Lung (tissue), 12 donors: ENCODE results near the gene CA7. TPM values are rescaled to one million over a fixed set of nuclear protein-coding genes. Genes with fewer than 3 reads are reported as not detected.
A peak's percentile ranks its signal among the peaks of the same experiment; 100 is the strongest.

Experiments used
- ATAC-seq: fragments of 200-7000 bp; cut with Tn5 transposase; one replicate; pipeline ENCODE4 v1.9.1; 2020; ENCODE audit warnings: moderate number of reproducible peaks; ENCODE audit not compliant: insufficient read depth, low FRiP score
- DNase-seq, 3 donors: peaks; one replicate each; pipeline ENCODE4 v3.0.0-alpha.2; 2013 to 2017
- H3K27ac ChIP-seq, 2 donors: one replicate each; pipeline ENCODE4 v1.5.1; 2013; ENCODE audit warnings: mild to moderate bottlenecking in 2 of 2, moderate library complexity in 2 of 2, control low read depth in 1 of 2, inconsistent platforms in 1 of 2, low read depth in 1 of 2, low read length in 1 of 2
- H3K27me3 ChIP-seq, 3 donors: one replicate each; pipeline ENCODE4 v1.5.1; 2013; ENCODE audit warnings: low read length in 2 of 3; ENCODE audit not compliant: control insufficient read depth in 3 of 3, insufficient read depth in 3 of 3
- H3K36me3 ChIP-seq, 4 donors: one replicate each; pipeline ENCODE4 v1.5.1; 2013; ENCODE audit warnings: low read length in 4 of 4, mild to moderate bottlenecking in 1 of 4, moderate library complexity in 1 of 4; ENCODE audit not compliant: control insufficient read depth in 4 of 4, insufficient read depth in 4 of 4
- H3K4me1 ChIP-seq, 5 donors: one replicate each; pipeline ENCODE4 v1.5.1; 2013; ENCODE audit warnings: low read length in 5 of 5, mild to moderate bottlenecking in 2 of 5, moderate library complexity in 1 of 5; ENCODE audit not compliant: control insufficient read depth in 5 of 5, insufficient read depth in 5 of 5
- H3K4me3 ChIP-seq: one replicate; pipeline ENCODE4 v1.5.1; 2013; ENCODE audit warnings: mild to moderate bottlenecking, control low read depth, moderate library complexity
- H3K9ac ChIP-seq, 2 donors: one replicate each; pipeline ENCODE4 v1.5.1; 2013; ENCODE audit warnings: low read length in 2 of 2, control low read depth in 1 of 2; ENCODE audit not compliant: insufficient read depth in 1 of 2
- H3K9me3 ChIP-seq, 4 donors: one replicate each; pipeline ENCODE4 v1.5.1; 2013; ENCODE audit warnings: low read length in 3 of 4, mild to moderate bottlenecking in 1 of 4, moderate library complexity in 1 of 4; ENCODE audit not compliant: control insufficient read depth in 4 of 4, insufficient read depth in 3 of 4
- CTCF ChIP-seq: IDR thresholded peaks from 2 replicates; pipeline ENCODE4 v1.5.1; 2012; ENCODE audit warnings: mild to moderate bottlenecking; ENCODE audit errors: control extremely low read depth, extremely low read depth
- WGBS, 2 donors: extraction: QIAGEN DNeasy Blood & Tissue Kit; methylation state at CpG; one replicate each; pipeline ENCODE4 v1.1.7; 2013; 5-methylcytosine and 5-hydroxymethylcytosine counted together
- polyA plus RNA-seq, 2 donors: library from polyadenylated mRNA; stranded (reverse); fragments of 200-250 nt; gene quantifications; one replicate each; pipeline ENCODE4 v1.2.1, GENCODE V29; 2013
- total RNA-seq, 2 donors: library from RNA; depleted of rRNA in 1 of 2; stranded (reverse); fragments of >200 nt in 1 of 2; gene quantifications; one replicate each; pipeline ENCODE4 v1.2.1, GENCODE V29; 2014 to 2021
- donor health status: control.
- donor health status: control.
- donor health status: Bipolar disorder and iron deficiency.
- donor health status: healthy.
- donor health status: DM: yes; HTN: yes; CAD: no.

Gene CA7
- total and polyA plus RNA-seq, 4 donors = not detected

- H3K27me3 ChIP-seq = no peaks in the 10 kb centered on the region
- no peaks in the 10 kb centered on the region for H3K9me3 ChIP-seq
- H3K4me3 ChIP-seq = peak within 1 kb of the TSS; percentile 93
- peak; percentile 91 to 94 (median 91) for DNase-seq
- peaks cover 2 to 11% (median 8%) of the 10 kb centered on the region in 4 donors for H3K36me3 ChIP-seq
- H3K27ac ChIP-seq = peak within 1 kb of the TSS; percentile 90 to 94
- peak; percentile 96 for TF ChIP-seq CTCF
- peak within 1 kb of the TSS in 1 of 2 donors; percentile 55 for H3K9ac ChIP-seq
- ATAC-seq = peak; percentile 97
- WGBS, 2 donors = 1% methylated on average over 70 to 84 of the region's 84 CpGs
- peaks cover 6 to 12% (median 7%) of the 10 kb centered on the region in 5 donors for H3K4me1 ChIP-seq
These were observed 13.5 kb upstream of the CA7 start, which contains the start of gene NAE1 for GRCh38 chr16:66830422-66831404. NAE1 (minus strand) TSS chr16:66830976; CDS start chr16:66830899, 77 bp downstream.

- Histone ChIP-seq H3K9ac (no peak overlapping the region), H3K4me3 (no peak overlapping the region), H3K27ac (no peak overlapping the region), H3K9me3 (no peaks in the 10 kb centered on the region), H3K4me1 (peaks cover 6 to 12% (median 7%) of the 10 kb centered on the region in 5 donors), H3K36me3 (peaks cover 0 to 5% (median under 1%) of the 10 kb centered on the region in 4 donors), H3K27me3 (no peaks in the 10 kb centered on the region)
- no peak for TF ChIP-seq CTCF
- ATAC-seq (no peak), DNase-seq (no peak)
- 77 to 86% methylated on average over 3 of the region's 3 CpGs for WGBS, 2 donors
These were observed 12.0 kb upstream of the CA7 start for GRCh38 chr16:66832190-66832589.

GRCh38 chr16:66832661-66833305 is 11.4 kb upstream of the CA7 start:
- Histone ChIP-seq H3K4me1 (peaks cover 6 to 12% (median 7%) of the 10 kb centered on the region in 5 donors), H3K9me3 (no peaks in the 10 kb centered on the region), H3K36me3 (peaks cover 0 to 2% (median under 1%) of the 10 kb centered on the region in 4 donors), H3K27me3 (no peaks in the 10 kb centered on the region), H3K9ac (no peak overlapping the region), H3K27ac (no peak overlapping the region), H3K4me3 (no peak overlapping the region)
- 79 to 83% methylated on average over 7 of the region's 7 CpGs for WGBS, 2 donors
- ATAC-seq (no peak), DNase-seq (no peak)
- no peak for TF ChIP-seq CTCF
